GM19099 (cell line): ENCODE measurements around the gene AXL.

Experiments
- POLR2A ChIP-seq: IDR thresholded peaks from 3 replicates; pipeline ENCODE4 v1.6.1; 2011; ENCODE audit warnings: low read depth; ENCODE audit not compliant: insufficient read length; ENCODE audit errors: extremely low read depth

AXL gene

DNA sequence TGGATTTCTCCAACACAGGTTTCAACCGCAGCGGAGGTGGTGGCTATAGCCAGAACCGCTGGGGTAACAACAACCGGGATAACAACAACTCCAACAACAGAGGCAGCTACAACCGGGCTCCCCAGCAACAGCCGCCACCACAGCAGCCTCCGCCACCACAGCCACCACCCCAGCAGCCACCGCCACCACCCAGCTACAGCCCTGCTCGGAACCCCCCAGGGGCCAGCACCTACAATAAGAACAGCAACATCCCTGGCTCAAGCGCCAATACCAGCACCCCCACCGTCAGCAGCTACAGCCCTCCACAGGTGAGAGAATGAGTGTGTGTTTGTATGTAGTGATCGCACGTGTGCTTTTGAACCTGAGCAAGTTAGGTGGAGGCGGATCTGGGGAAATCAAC lies 84.9 kb downstream of the AXL start:
- no peak for TF ChIP-seq POLR2A

DNA sequence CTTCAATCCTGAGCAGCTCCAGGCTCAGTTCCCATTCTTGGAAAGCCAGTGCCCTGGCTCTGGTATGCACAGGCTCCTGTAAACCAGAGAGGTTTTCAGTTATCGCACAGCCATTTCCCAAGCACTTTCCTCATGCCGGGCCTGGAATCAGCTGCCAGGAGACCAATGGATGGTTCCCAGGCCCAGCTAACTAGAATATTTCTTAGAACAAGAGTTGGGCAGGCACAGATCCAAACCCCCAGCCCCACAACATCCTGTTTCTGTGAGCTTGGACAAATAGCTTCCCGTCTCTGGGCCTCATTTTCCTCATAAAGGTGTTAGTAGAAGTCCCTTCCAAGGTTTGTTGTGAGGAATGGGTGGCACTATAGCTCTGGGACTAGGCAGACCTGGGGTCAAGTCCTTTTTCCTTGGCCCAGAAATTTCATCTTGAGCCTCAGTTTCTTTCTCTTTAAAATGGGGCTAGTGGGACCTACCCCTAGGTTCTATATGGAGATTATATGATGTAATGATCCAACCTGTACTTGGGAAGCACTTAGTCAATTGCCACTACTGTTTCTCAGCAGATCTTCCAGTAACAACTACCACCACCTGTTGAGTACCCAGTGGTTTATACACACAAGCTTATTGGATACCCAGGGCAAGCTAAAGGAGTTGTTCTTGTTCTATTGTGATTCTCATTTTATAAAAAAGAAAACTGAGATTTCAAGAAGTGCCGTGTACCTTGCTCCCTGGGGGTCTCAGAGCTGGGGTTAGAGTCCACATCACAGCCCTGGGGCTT lies 85.9 kb downstream of the AXL start:
- no peak for TF ChIP-seq POLR2A

DNA sequence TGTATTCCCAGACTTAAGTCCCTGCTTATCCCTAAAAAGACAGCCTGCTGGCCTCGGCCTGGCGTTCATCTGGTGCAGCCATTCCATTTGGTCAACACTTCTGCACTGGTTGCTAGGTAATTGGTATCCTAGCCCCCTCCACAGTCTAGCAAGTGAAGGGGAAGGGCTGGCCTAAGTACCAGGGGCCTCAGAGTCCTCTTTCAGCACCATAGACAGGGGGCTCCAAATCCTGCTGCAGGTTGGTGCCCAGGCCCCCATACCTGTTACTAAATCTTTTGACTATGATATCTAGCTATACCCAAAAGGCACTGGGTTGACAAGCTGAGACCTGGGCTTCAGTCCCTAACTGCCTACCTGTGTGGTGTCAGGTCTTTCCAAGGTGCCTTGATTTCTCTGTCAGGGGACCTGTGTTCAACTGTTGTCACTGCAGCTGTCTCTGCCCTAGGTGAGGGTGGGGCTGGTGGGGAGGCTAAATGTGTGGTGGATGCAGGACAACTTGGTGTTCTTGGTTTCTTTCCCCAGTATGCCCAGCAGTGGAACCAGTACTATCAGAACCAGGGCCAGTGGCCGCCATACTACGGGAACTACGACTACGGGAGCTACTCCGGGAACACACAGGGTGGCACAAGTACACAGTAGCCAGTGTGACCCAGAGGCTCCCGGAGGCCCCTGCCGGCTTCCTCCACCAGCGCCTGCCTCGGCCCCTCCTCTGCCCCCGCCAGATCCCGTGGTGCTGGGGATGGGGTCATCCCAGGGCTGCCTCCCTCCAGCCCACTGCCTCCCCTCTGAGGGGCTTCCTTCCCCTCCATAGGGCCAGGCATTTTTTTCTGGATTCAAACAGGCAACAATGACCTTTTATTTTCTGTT lies 87.1 kb downstream of the AXL start:
- no peak for TF ChIP-seq POLR2A

DNA sequence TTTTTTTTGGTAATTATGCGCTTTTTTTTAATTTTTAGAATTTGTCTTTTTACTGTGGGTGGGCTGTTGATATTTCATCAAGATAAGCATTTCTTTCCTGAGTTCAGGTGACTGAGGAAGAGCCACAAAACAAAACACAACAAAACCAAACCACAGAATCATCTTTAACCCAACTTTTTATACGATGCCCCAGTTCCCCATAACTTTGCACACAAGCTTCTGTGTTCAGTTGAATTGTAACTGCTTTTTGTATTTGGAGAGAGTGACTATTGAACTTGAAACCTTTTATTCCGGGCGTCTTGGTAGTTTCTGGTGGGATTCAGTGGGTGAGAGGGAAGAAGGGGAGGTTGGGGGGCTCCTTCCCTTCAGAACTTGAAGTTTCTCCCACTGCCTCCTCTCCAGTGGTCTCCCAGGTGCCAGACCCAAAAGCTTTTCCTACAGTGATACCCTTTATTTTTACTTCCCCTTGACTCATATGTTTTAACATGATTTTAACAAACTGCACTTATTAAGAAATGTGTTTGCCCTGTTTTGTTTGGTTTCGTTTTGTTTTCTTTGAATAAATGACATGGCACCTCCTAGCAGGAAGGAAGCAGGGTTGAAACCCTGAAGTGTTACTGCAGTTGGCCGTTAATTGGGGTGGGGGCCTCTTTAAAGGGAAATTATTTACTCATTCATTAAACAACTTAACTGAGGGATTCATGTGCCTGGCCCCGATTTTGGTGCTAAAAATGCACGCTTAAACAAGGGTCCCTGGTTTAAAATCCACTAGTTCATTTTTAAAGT lies 88.3 kb downstream of the AXL start:
- TF ChIP-seq POLR2A = no peak

DNA sequence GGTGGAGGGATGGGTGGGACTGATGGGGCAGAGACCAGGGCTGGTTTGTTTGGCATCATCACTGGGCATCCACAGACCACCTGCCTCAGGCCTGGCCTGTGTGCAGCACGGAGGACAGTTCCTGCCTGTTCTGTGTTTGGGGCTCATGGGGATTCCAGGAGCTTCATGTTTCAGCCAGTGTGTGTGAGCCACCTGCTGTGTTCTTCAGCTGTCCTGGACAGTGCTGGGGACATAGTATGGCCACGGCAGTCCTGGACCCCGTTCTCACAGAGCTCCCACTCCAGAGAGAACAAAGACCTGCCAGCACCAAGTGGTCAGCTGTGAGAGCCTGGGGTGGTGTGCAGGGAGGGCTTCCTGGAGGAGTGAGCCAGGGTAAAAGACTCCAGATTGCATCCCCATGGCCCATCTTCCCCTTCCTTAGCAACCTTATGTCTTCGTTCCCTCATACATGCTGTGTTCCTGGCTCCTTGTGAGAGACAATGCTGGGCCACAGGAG lies 89.0 kb downstream of the AXL start:
- TF ChIP-seq POLR2A = no peak

DNA sequence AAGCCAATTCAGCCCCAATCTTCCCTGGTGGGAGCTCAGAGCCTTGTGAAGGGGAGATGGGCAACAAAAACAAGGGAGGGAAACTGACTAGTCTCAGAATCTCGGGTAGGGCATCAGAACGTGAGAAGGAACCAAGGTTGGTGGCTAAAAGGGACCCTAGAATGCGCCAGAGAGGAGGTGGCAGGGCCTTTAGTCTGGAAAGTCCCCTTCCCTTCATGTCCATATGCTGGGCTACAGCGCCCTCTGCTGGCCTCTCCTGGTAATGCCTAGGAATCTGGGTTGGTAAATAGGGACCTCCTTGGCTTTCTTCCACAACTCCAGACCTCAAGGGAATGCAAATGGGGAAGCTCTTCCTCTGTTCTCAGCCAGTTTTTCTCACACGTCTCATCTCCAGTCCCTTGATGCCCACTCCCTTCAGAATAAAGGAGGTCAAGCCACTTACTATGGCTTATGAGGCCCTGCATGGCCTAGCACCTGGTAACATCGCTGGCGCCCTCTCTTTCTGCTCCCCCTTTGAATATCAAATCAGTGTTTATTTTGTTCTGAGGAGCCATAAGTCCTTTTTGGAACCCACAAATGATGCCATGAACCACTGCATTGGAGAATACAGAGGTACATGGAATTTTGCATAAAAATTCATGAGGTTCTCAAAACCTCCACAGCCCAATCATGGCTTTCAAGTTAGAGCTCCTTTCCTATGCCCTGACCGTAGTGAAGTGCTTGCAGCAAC lies 89.6 kb downstream of the AXL start:
- TF ChIP-seq POLR2A = no peak

DNA sequence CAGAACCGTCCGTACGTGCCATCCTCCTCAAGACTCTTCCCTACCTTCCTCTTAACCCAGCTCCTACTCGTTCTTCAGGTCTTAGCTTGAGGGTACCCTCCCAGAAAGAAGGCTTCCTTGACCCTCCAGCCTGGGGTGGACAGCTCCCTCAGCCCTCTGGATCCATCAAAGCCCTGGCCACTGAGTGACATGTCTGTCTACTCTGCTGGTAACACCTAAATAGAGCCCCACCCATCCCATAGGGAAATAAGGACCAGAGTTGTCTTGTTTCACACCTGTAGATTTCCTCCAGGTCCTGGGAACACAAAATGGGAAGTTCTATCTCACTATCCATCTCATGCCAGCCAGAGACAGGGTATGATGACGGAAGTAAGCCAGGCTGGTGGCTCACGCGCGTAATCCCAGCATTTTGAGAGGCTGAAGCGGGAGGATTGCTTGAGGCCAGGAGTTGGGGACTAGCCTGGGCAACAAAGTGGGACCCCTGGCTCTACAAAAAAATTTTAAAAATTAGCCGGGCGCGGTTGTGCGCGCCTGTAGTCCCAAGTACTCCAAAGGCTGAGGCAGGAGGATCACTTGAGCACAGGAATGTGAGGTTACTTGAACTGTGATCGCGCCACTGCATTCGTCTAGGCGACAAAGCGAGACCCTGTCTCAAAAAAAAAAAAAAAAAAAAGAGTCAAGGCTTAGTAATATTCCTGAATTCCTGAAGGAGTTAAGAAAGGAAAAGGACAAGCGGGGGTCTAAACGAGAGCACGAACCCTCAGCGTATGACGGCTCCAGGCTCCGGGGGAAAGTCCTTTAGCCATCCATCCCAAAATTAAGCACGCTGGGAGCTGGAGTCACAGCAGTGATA lies 90.4 kb downstream of the AXL start:
- no peak for TF ChIP-seq POLR2A

DNA sequence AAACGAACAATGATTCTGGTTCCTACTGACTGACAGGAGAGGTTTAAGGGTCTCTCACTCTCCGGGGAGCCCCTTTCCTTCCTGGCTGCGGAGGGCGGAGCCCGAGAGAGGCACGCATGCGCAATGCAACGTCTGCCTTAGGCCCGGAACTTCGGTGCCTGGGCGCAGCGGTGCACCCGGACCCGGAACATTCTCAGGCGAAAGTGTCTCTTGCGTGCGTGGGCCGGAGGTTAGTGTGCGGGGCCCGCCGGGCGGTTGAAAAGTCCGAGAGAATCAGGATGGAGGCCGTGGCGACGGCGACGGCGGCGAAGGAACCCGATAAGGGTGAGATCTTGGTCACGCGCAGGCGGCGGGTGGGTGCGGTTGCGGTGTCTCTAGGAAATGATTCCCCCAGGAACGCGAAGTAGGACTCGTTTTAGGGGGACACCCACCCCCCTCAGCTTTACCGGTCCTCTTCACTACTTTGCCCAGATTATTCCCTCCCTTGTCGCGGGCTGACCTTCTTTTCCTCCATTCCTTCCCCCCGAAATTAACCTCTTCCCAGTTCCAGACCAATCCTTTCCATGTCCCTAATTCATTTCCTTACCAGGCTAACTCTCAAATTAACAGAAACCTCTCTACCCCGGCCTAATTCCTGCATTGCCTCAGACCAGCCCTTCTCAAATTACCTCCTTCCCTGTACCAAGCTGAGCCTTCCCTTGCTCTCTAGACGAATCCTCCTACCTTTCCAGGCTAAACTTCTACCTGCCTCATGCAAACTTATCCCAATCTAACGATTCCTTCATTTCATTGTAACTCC lies 91.2 kb downstream of the AXL start, which contains the start of gene CCDC97:
Gene CCDC97 (plus strand): TSS at position 140 of the 799 bp plus-strand sequence. CDS start 139 bp downstream, at position 279.
- peak; percentile 92 for TF ChIP-seq POLR2A

DNA sequence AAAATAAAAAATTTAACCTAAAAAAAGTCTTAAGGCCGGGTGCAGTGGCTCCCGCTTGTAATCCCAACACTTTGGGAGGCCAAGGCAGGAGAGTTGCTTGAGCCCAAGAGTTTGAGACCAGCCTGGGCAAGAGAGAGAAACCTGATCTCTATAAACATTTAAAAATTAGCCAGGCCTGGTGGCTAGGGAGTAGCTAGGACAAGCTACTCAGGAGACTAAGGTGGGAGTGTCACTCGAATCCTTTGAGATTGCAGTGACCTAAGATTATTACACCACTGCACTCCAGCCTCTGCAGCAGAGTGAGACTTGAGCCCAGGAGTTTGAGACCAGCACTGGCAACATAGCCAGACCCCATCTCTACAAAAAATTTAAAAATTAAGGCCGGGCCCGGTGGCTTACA lies 92.0 kb downstream of the AXL start:
- TF ChIP-seq POLR2A = no peak
